GM18499 (cell line): Measurements from ENCODE around the gene FAM13C.

Experiments used
- ATAC-seq: cut with Tn5 transposase; IDR thresholded peaks from one replicate; pipeline ENCODE4 v1.9.1; 2021; ENCODE audit warnings: moderate number of reproducible peaks; ENCODE audit not compliant: insufficient read depth, unreplicated experiment

FAM13C gene

GRCh38 chr10:59322131-59322530, 40.2 kb downstream of the FAM13C start:
- no peak for ATAC-seq

DNA sequence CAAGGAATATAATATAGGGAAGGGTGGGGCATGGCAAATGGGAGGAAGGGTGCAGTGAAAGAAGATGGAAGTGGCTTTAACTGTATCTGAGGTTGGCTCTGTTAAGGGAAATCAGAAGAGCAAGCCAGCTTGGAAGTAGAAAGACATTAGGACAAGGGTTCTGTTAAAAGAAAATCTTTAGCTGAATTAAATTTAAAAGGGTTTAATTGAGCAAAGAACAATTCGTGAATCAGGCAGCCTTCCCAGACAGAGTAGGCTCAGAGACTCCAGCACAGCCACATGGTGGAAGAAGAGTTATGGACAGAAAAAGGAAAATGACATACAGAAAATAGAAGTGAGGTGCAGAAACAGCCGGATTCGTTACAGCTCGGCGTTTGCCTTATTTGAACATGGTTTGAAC, 42.0 kb downstream of the FAM13C start:
- no peak for ATAC-seq

- no peak for ATAC-seq
These were observed 42.5 kb downstream of the FAM13C start for GRCh38 chr10:59319854-59320253.

DNA sequence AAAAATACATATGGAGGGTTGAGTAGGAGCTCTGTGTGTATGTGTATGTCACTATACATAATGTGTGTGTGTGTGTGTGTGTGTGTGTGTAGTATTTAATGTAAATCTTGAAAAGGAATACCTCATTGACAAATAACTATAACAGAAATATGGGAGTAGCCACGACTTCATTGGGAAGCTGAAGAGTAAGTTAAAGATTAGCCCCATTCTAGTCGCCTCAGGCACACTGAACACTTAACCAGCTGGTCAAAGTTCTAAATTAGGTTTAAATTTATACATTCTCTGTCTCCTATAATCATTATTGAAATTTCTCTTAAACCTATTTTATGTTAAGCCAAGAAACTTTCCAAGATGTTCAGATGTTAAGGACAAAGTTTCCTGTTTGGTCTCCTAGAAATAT, 45.3 kb downstream of the FAM13C start:
- ATAC-seq: no peak

- ATAC-seq: no peak
These were observed 46.9 kb downstream of the FAM13C start for GRCh38 chr10:59315465-59315864.

DNA sequence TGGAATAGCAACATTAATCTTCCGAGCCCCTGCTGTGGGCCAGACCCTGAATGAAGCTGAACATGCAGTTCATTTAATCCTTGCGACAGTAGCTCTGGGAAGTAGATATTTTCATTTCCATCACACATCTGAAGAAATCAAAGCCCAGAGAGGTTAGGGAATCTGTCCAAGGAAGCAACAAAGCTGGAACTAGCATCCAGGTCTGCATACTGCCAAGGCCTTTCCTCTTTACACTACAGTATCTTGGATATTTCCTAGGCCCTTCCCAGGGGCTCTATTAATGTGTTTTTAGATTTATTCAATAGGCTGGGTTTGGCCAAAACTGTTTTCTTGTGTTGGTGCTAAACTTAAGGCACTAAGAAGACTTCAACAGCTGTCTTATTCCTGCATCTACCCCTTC, 48.1 kb downstream of the FAM13C start:
- no peak for ATAC-seq

GRCh38 chr10:59312247-59312646, 50.1 kb downstream of the FAM13C start:
- no peak for ATAC-seq

- ATAC-seq: no peak
These were observed 51.3 kb downstream of the FAM13C start for GRCh38 chr10:59311025-59311424.

- no peak for ATAC-seq
These were observed 51.9 kb downstream of the FAM13C start for GRCh38 chr10:59310324-59310914.

DNA sequence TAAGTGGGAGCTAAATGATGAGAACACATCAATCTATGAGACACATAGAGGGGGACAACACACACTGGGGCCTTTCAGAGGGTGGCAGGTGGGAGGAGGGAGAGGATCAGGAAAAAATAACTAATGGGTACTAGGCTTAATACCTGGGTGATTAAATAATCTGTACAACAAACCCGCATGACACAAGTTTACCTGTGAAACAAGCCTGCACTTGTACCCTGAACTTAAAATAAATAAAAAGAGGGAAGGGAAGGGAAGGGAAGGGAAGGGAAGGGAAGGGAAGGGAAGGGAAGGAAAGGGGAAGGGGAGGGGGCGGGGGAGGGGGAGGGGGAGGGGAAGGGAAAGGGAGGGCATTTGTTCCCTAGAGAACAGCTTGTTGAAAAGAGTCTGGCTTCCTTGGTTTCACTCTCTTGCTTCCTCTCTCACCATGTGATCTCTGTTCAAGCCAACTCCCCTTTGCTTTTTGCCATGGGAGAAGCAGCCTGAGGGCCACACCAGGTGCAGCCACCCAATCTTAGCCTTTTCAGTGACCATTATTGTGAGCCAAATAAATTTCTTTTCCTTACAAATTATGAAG, 57.7 kb downstream of the FAM13C start:
- ATAC-seq: no peak

GRCh38 chr10:59303018-59303417, 59.3 kb downstream of the FAM13C start:
- no peak for ATAC-seq

GRCh38 chr10:59302381-59302780, 60.0 kb downstream of the FAM13C start:
- ATAC-seq: no peak

GRCh38 chr10:59301067-59301754, 61.1 kb downstream of the FAM13C start:
- ATAC-seq: no peak

- ATAC-seq: no peak
These were observed 62.0 kb downstream of the FAM13C start for GRCh38 chr10:59300386-59300785.

- no peak for ATAC-seq
These were observed 62.4 kb downstream of the FAM13C start for GRCh38 chr10:59299933-59300332.

- no peak for ATAC-seq
These were observed 71.9 kb downstream of the FAM13C start for GRCh38 chr10:59290448-59290847.

- no peak for ATAC-seq
These were observed 72.5 kb downstream of the FAM13C start for GRCh38 chr10:59289853-59290252.

- ATAC-seq: no peak
These were observed 74.6 kb downstream of the FAM13C start for GRCh38 chr10:59287587-59288255.

GRCh38 chr10:59285848-59286247, 76.5 kb downstream of the FAM13C start:
- ATAC-seq: no peak

DNA sequence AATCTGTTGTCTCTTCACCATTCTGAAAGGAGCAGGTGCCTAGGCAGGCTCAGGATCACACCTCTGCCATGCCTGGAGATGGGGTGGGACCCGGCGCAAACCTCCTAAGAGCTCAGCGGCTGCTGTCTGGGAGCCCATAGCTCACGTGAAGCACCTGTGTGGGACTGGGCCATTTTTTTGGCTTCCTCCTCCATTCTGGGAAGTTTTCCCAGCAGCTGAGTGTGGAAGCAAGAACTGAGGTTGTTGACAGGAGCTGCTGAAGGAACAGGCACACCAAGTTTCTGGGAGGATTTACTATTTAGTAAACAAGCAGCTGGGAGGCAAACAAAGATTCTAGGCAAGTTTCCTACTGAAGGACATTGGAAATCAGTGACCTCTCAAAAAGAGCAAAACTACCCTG, 77.3 kb downstream of the FAM13C start:
- no peak for ATAC-seq
